Body of pancreas (tissue), 4 donors: ENCODE measurements around the gene ABLIM1. TPM values are rescaled to one million over a fixed set of nuclear protein-coding genes. Genes with fewer than 3 reads are reported as not detected.

Experiments
- ATAC-seq: fragments of 150-250 bp; one replicate; pipeline ENCODE4 v1.9.1; 2016
- DNase-seq, 4 donors: peaks; one replicate each; pipeline ENCODE4 v3.0.0-alpha.2; 2019
- H3K27ac ChIP-seq, 4 donors: fragments of 200-600 bp; sonication (generic); 1 replicate in 3 of 4; 2 replicates in 1 of 4; pipeline versions ENCODE4 v1.5.1 to v1.6.1; 2016 to 2019; ENCODE audit warnings: mild to moderate bottlenecking in 1 of 4, mixed read lengths in 1 of 4, moderate library complexity in 1 of 4
- H3K27me3 ChIP-seq, 2 donors: fragments of 200-600 bp; sonication (generic); one replicate each; pipeline ENCODE4 v1.6.0; 2016; ENCODE audit warnings: mild to moderate bottlenecking in 1 of 2
- H3K36me3 ChIP-seq, 2 donors: fragments of 200-600 bp; sonication (generic); replicated peaks in 1 of 2; 2 replicates each; pipeline ENCODE4 v1.5.1; 2016; ENCODE audit warnings: low read depth in 2 of 2; ENCODE audit not compliant: insufficient read depth in 1 of 2
- H3K4me1 ChIP-seq: fragments of 200-600 bp; sonication (generic); one replicate; pipeline ENCODE4 v1.6.0; 2016
- H3K4me3 ChIP-seq, 2 donors: fragments of 200-600 bp; sonication (generic); 1 replicate in 1 of 2; 2 replicates in 1 of 2; pipeline ENCODE4 v1.5.1; 2016 to 2019
- H3K9me3 ChIP-seq, 3 donors: fragments of 200-600 bp; sonication (generic); 1 replicate in 2 of 3; 2 replicates in 1 of 3; pipeline ENCODE4 v1.5.1; 2016
- CTCF ChIP-seq, 7 experiments: fragments of 450-650 bp in 4 of 7; fragments of 200-600 bp in 3 of 7; sonication (generic) in 3 of 7; IDR thresholded peaks; one replicate each; pipeline ENCODE4 v1.5.1; 2016 to 2019; ENCODE audit warnings: antibody characterized with exemption in 7 of 7
- POLR2A ChIP-seq, 3 donors: fragments of 450-650 bp; IDR thresholded peaks; one replicate each; pipeline ENCODE4 v1.6.1; 2016; ENCODE audit warnings: antibody characterized with exemption in 3 of 3, mild to moderate bottlenecking in 2 of 3
- WGBS, 2 donors: methylation state at CpG; one replicate each; pipeline ENCODE4 v1.1.5; 2017; 5-methylcytosine and 5-hydroxymethylcytosine counted together
- intact Hi-C: fragments of 100-400 bp; cut with DNase I; formaldehyde crosslinking; loops from one replicate; pipeline ENCODE4 v1.15.1; 2023
- total RNA-seq, 2 donors: library from RNA; depleted of rRNA; stranded (reverse); fragments of >200 nt; gene quantifications; one replicate each; pipeline ENCODE4 v1.1.0, GENCODE V29; 2016

The ABLIM1 gene
- total RNA-seq, 2 donors from 2014 or later = 34.6 to 54.7 TPM

DNA sequence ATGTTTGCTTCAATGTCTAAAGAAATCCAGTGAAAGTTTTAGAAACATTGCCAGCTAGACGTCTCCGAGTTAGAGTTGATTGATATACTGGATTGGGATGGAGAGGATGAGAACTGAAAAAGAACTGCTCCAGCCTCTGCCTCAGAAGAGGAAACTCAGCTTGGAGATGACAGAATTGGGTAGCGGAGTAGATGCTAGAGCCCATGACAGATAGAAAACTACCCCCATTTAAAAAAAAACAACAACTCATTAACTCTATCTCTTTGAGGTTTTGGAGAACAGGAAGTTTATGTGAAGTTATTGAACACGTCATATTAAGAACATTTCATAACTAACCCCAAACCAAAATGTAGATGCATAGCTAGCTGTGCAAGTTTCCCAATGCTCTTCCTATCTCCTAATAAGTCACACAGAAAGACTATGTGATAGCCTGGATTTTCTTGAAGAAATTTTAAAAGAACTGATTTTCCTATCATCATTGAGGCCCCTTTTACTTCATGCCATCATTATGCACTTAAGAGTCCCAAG lies 225.4 kb downstream of the ABLIM1 start:
- Histone ChIP-seq H3K4me3 (no peak overlapping the region), H3K27ac (peak overlapping the region in 1 of 4 donors; percentile 84), H3K9me3 (no peaks in the 10 kb centered on the region), H3K4me1 (peaks cover 37% of the 10 kb centered on the region), H3K36me3 (peaks cover 0 to 1% of the 10 kb centered on the region in 2 donors), H3K27me3 (no peaks in the 10 kb centered on the region)
- intact Hi-C loops = no loop called here
- no peak for ATAC-seq
- DNase-seq = no peak
- WGBS, 2 donors = 71 to 86% methylated on average over 4 of the region's 4 CpGs
- no peak for TF ChIP-seq POLR2A (IDR thresholded peaks at IDR 0.05)
- TF ChIP-seq CTCF (IDR thresholded peaks at IDR 0.05) = no peak

DNA sequence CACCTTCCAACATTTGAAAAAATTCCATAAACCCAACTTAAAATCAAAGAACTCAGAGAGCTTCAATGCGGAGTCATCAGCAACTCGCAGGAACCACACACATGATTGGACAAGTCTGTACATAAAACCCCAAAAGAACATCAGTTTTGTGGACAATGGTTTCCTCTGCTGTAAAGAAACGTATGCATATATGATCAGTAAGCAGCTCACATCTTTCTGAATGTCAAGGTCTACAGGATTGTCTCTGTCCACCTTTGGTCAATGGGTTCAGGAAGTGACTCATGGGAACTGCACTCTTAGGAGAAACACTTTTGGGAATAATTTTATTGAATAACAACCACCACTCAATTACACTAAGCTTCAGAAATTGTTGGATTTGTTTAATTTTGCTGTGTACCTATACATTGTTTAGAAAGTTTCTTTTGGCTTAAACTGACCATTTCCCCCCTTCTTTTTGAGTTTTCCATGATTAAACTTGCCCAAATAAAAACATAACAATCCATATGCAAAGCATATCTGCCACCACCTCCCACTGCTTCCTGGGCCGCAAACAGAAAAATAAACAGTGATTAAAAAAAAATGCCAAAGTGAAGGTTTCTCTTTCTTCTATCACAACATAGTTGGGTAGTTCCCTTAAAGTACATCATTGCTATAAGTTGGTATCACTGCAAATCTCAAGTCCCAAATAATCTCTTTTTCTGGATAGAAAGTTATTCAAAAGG lies 226.5 kb downstream of the ABLIM1 start:
- Histone ChIP-seq H3K27me3 (no peaks in the 10 kb centered on the region), H3K4me1 (peaks cover 48% of the 10 kb centered on the region), H3K36me3 (peaks cover 0 to 1% of the 10 kb centered on the region in 2 donors), H3K27ac (peak overlapping the region; percentile 68 to 84 (median 76)), H3K4me3 (no peak overlapping the region), H3K9me3 (no peaks in the 10 kb centered on the region)
- 27 to 33% methylated on average over 4 of the region's 4 CpGs for WGBS, 2 donors
- intact Hi-C loops = no loop called here
- no peak for DNase-seq
- ATAC-seq = no peak
- TF ChIP-seq CTCF (IDR thresholded peaks at IDR 0.05) (no peak), POLR2A (IDR thresholded peaks at IDR 0.05) (peak in 1 of 3 donors; percentile 26)

DNA sequence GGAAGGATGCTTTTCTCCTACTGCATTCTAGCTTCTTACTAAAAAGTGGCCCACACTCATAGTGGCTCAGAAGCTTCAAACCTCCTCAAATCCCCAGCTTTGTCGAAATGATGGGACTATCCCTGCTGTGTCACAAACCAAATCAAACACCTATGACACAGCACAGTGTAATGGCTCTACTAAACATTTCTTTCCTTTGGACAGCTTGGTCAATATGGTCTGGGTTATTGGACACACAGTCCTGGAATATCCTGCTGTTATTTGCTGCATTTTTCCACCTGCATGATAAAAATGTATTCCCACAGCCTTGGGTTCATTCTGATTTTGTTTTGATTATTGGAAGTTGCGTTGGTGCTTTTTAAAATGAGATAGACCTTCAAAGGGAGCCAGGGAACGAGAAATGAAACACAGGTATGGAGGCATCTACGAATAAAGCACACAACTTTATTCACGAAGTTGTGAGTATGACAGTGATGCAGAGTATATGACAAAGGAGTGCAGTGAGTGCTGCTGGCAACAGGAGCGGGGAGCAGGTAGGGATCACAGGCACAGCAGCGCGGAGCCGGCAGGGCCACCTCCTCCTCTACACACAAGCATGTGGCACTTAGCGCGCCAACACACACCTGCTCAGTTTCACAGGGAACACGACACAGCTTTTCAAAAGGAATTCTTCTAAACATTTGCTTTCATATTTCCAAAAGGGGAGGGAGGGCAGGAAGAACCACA lies 227.2 kb downstream of the ABLIM1 start:
- DNase-seq (peak; percentile 94 to 98 (median 96)), ATAC-seq (peak; percentile 91)

DNA sequence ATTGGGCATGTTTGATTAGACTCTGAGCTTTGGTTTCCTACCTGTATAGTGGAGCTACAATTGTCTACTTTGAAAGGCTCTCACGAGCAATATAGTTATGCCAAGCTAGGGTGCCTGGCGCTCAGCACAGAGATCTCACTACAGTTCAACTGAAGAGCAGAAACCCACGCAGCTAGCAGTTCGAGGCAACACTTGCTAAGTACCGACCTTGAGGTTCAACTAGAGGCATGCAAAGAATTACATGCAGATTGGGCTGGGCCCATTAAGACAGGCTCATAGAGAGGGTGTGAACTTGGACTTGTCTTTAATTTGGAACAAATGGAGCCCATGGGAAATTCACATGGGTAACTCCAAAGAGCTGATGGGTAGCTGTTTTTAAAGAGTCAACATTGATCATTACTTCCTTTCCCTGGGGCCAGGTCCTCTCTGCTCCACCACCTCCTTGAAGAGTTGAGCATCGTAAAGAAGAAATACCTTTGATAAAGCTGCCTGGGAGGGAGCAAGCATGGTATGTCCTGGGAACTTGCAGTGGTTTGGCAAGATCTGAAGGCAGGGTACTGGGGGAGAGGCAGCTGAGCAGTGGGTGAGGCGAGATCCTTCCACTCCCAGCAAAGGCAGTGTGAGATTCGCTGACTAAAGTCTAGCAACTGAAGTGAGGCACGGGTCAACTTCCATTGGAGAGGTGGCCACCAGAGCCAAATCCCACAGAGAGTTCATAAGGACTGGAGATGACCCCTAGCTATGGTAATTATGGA lies 228.3 kb downstream of the ABLIM1 start:
- peaks cover 53% of the 10 kb centered on the region for H3K4me1 ChIP-seq
- no peak for DNase-seq
- ATAC-seq = no peak
- H3K9me3 ChIP-seq = no peaks in the 10 kb centered on the region
- peak overlapping the region; percentile 68 to 84 (median 76) for H3K27ac ChIP-seq
- H3K4me3 ChIP-seq = no peak overlapping the region
- no peak for TF ChIP-seq CTCF (IDR thresholded peaks at IDR 0.05)
- TF ChIP-seq POLR2A (IDR thresholded peaks at IDR 0.05) = no peak
- intact Hi-C loops = no loop called here
- no peaks in the 10 kb centered on the region for H3K27me3 ChIP-seq
- 74 to 87% methylated on average over 9 of the region's 9 CpGs for WGBS, 2 donors
- H3K36me3 ChIP-seq = no peaks in the 10 kb centered on the region

More for the DNA sequence above, 227.2 kb downstream of the ABLIM1 start:
- 36 to 49% methylated on average over 12 of the region's 12 CpGs for WGBS, 2 donors
- no peaks in the 10 kb centered on the region for H3K9me3 ChIP-seq
- no peak overlapping the region for H3K4me3 ChIP-seq
- peaks cover 53% of the 10 kb centered on the region for H3K4me1 ChIP-seq
- TF ChIP-seq POLR2A (IDR thresholded peaks at IDR 0.05) (peak in 2 of 3 donors; percentile 36 to 39), CTCF (IDR thresholded peaks at IDR 0.05) (peak in 2 of 7 experiments; percentile 8 to 17)
- intact Hi-C loops = no loop called here
- peak overlapping the region; percentile 68 to 84 (median 76) for H3K27ac ChIP-seq
- no peaks in the 10 kb centered on the region for H3K36me3 ChIP-seq
- no peaks in the 10 kb centered on the region for H3K27me3 ChIP-seq
